Retinal pigment epithelial cell (primary cell): ENCODE results near the gene MLLT10.

Experiments used
- DNase-seq: peaks from one replicate; pipeline ENCODE4 v3.0.0-alpha.2; 2010; ENCODE audit warnings: low read depth
- H3K4me3 ChIP-seq: 2 replicates; pipeline ENCODE4 v1.5.1; 2011; ENCODE audit warnings: mild to moderate bottlenecking, low read length, control low read depth, moderate library complexity
- CTCF ChIP-seq: conservative IDR thresholded peaks from 2 replicates; pipeline ENCODE4 v1.5.1; 2011; ENCODE audit warnings: low read depth, low read length, control low read depth, inconsistent platforms

The MLLT10 gene

DNA sequence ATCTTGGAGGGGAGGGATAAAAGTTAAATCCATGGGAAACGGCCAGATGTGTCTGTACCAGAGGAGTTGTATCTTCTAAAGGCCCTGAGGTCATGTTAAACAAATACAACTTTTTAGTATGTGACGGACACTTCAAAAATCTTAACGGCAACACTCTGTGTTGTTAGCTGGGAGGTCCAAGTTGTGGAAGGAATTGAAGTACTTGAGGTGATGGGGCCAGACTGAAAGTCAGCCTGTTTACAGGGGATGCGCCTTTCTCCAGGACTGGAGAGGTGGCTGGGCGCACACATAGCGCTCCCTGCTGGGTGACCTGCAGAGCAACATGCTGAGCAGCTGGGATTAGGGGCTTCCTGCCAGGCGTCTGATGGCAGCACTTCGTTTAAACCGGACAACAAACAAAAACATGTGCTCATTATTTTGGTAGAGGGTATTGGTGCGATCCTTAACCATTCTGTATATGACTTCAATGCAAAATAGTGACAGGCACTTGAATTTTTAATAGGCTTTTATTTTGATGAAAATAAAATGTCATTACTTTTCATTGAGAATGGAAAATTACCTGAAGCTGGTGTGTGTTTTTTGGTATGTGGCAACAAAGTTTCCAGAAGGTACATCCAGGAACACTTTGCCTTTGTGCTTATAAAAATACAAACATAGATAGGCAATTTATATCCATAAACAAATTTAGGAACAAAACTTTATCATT is 198.2 kb downstream of the MLLT10 start:
- DNase-seq = peak; percentile 55

GRCh38 chr10:21733710-21734109 is 199.7 kb downstream of the MLLT10 start:
- no peak for DNase-seq
- no peak overlapping the region for H3K4me3 ChIP-seq
- TF ChIP-seq CTCF = peak; percentile 18

More for the DNA sequence above, 198.2 kb downstream of the MLLT10 start:
- peak; percentile 97 for TF ChIP-seq CTCF
- H3K4me3 ChIP-seq = no peak overlapping the region

DNA sequence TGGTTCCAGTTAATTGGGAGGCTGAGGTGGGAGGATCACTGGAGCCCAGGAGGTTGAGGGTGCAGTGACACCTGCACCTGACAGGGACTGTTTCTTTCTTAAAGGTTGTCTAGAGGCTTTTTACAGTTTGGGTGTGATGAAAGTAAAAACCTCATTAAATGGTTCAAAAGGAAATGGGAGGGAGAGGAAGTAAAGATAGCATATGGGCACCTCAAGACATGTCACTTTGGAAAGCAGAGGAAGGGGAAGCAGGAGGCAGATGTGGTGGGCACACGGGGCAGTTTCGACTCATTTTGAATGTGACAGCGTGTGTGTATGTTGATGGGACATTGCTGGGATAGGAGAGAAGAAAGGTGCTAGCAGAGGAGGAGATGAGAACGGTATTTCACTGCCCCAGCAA is 203.1 kb downstream of the MLLT10 start:
- no peak for TF ChIP-seq CTCF
- no peak for DNase-seq
- H3K4me3 ChIP-seq = no peak overlapping the region

DNA sequence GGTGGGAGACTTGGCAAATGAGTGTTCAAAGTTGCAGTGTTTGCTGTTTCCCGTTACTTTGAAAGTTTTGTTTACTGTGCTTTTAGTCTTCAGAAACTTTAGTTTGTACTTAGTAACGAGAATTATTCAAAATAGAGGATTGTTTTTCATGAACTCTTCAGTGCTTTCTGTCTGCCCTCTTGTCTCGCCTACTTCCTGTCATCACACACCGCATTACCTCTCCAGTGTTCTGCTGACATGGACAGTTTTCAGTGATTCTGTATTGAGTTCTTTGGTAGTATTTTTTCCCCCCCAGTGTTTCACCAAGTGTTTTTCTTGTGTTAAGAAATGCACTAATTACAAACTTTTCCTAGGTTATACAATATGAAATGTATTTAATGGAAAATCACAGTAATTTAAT is 207.0 kb downstream of the MLLT10 start:
- no peak for TF ChIP-seq CTCF
- DNase-seq = no peak

GRCh38 chr10:21742740-21743412 is 208.8 kb downstream of the MLLT10 start:
- DNase-seq = no peak
- no peak overlapping the region for H3K4me3 ChIP-seq
- TF ChIP-seq CTCF = no peak

More for the DNA sequence above, 207.0 kb downstream of the MLLT10 start:
- H3K4me3 ChIP-seq = no peak overlapping the region

- no peak overlapping the region for H3K4me3 ChIP-seq
- TF ChIP-seq CTCF = no peak
- no peak for DNase-seq
These were observed 210.2 kb downstream of the MLLT10 start for GRCh38 chr10:21744223-21744622.

- no peak for DNase-seq
- no peak for TF ChIP-seq CTCF
- no peak overlapping the region for H3K4me3 ChIP-seq
These were observed 212.1 kb downstream of the MLLT10 start for GRCh38 chr10:21746118-21746517.
